ENCODE results near the gene ENTHD1. TPM values are rescaled to one million over a fixed set of nuclear protein-coding genes. Genes with fewer than 3 reads are reported as not detected.

Gene ENTHD1
- total RNA-seq, 4 donors from 2014 or later = not detected

- Histone ChIP-seq H3K4me3 (no peak within 1 kb of the TSS), H3K9me3 (no peaks in the 10 kb centered on the region), H3K27me3 (no peaks in the 10 kb centered on the region), H3K27ac (no peak within 1 kb of the TSS), H3K4me1 (no peaks in the 10 kb centered on the region), H3K36me3 (no peaks in the 10 kb centered on the region)
- WGBS = 58% methylated on average over 4 of the region's 4 CpGs
- TF ChIP-seq EP300 (IDR thresholded peaks at IDR 0.05) (no peak), POLR2AphosphoS5 (IDR thresholded peaks at IDR 0.05) (no peak), POLR2A (IDR thresholded peaks at IDR 0.05) (no peak), CTCF (IDR thresholded peaks at IDR 0.05) (no peak)
- DNase-seq (ENCODE audit: low spot score in 2 of 2) = no peak
These were observed 7.0 kb upstream of the ENTHD1 start, which contains the start of gene GRAP2 for GRCh38 chr22:39900306-39901227. TSS of gene GRAP2 (plus strand) at chr22:39901084. CDS start at chr22:39947107, 46,023 bp downstream.

- Histone ChIP-seq H3K27me3 (no peaks in the 10 kb centered on the region), H3K36me3 (no peaks in the 10 kb centered on the region), H3K4me3 (no peak overlapping the region), H3K4me1 (no peaks in the 10 kb centered on the region), H3K27ac (no peak overlapping the region), H3K9me3 (no peaks in the 10 kb centered on the region)
- DNase-seq (ENCODE audit: low spot score in 2 of 2) = no peak
- 55% methylated on average over 2 of the region's 2 CpGs for WGBS
- no peak for TF ChIP-seq CTCF (IDR thresholded peaks at IDR 0.05)
- no peak for TF ChIP-seq POLR2AphosphoS5 (IDR thresholded peaks at IDR 0.05)
- TF ChIP-seq EP300 (IDR thresholded peaks at IDR 0.05) = no peak
- no peak for TF ChIP-seq POLR2A (IDR thresholded peaks at IDR 0.05)
These were observed 5.4 kb upstream of the ENTHD1 start for GRCh38 chr22:39898997-39899396.

- H3K27ac ChIP-seq = no peak overlapping the region
- no peak overlapping the region for H3K4me3 ChIP-seq
- H3K9me3 ChIP-seq = no peaks in the 10 kb centered on the region
- WGBS = 85% methylated on average over 3 of the region's 3 CpGs
- H3K4me1 ChIP-seq = no peaks in the 10 kb centered on the region
- TF ChIP-seq EP300 (IDR thresholded peaks at IDR 0.05) (no peak), CTCF (IDR thresholded peaks at IDR 0.05) (no peak)
- H3K27me3 ChIP-seq = peaks cover 3% of the 10 kb centered on the region
- no peak for DNase-seq (ENCODE audit: low spot score in 2 of 2)
- H3K36me3 ChIP-seq = no peaks in the 10 kb centered on the region
These were observed 4.3 kb upstream of the ENTHD1 start for GRCh38 chr22:39897841-39898240.

GRCh38 chr22:39896313-39896996 is 2.9 kb upstream of the ENTHD1 start:
- Histone ChIP-seq H3K4me3 (no peak overlapping the region), H3K27ac (no peak overlapping the region), H3K4me1 (no peaks in the 10 kb centered on the region), H3K27me3 (peaks cover 3% of the 10 kb centered on the region), H3K36me3 (no peaks in the 10 kb centered on the region), H3K9me3 (no peaks in the 10 kb centered on the region)
- no peak for TF ChIP-seq POLR2AphosphoS5 (IDR thresholded peaks at IDR 0.05)
- no peak for TF ChIP-seq EP300 (IDR thresholded peaks at IDR 0.05)
- no peak for TF ChIP-seq CTCF (IDR thresholded peaks at IDR 0.05)
- TF ChIP-seq POLR2A (IDR thresholded peaks at IDR 0.05) = no peak
- 86% methylated on average over 6 of the region's 6 CpGs for WGBS
- no peak for DNase-seq (ENCODE audit: low spot score in 2 of 2)

- WGBS = 72% methylated on average over 1 of the region's 1 CpG
- TF ChIP-seq POLR2A (IDR thresholded peaks at IDR 0.05) = no peak
- no peak for TF ChIP-seq EP300 (IDR thresholded peaks at IDR 0.05)
- no peak for TF ChIP-seq POLR2AphosphoS5 (IDR thresholded peaks at IDR 0.05)
- TF ChIP-seq CTCF (IDR thresholded peaks at IDR 0.05) = no peak
- Histone ChIP-seq H3K4me1 (no peaks in the 10 kb centered on the region), H3K9me3 (no peaks in the 10 kb centered on the region), H3K27ac (no peak overlapping the region), H3K27me3 (peaks cover 3% of the 10 kb centered on the region), H3K4me3 (no peak overlapping the region), H3K36me3 (no peaks in the 10 kb centered on the region)
- DNase-seq (ENCODE audit: low spot score in 2 of 2) = no peak
These were observed 2.1 kb upstream of the ENTHD1 start for GRCh38 chr22:39895682-39896081.

All from suprapubic skin (tissue), 4 donors.